Liver (tissue), 3 donors: Measurements from ENCODE around the gene COPE.

Experiments used
- ATF3 ChIP-seq: IDR thresholded peaks from 2 replicates; pipeline ENCODE4 v1.6.1; 2016; ENCODE audit warnings: antibody characterized with exemption
- CTCF ChIP-seq: fragments of 150-350 bp; IDR thresholded peaks from 2 replicates; pipeline ENCODE4 v1.5.1; 2017; ENCODE audit warnings: improper control_type of control experiment, low read depth, low read length; ENCODE audit not compliant: missing input control
- GABPA ChIP-seq, 2 donors: IDR thresholded peaks in 1 of 2; conservative IDR thresholded peaks in 1 of 2; 2 replicates each; pipeline ENCODE4 v1.6.1; 2016; ENCODE audit warnings: antibody characterized with exemption in 2 of 2, mild to moderate bottlenecking in 1 of 2, moderate library complexity in 1 of 2
- JUND ChIP-seq, 2 donors: IDR thresholded peaks; 2 replicates each; pipeline ENCODE4 v1.6.1; 2016; ENCODE audit warnings: antibody characterized with exemption in 2 of 2
- MAX ChIP-seq: IDR thresholded peaks from 2 replicates; pipeline ENCODE4 v1.6.1; 2016; ENCODE audit warnings: antibody characterized with exemption
- REST ChIP-seq: IDR thresholded peaks from 2 replicates; pipeline ENCODE4 v1.6.1; 2016; ENCODE audit warnings: antibody characterized with exemption, mild to moderate bottlenecking
- RXRA ChIP-seq, 2 donors: IDR thresholded peaks; 2 replicates each; pipeline ENCODE4 v1.6.1; 2017 to 2018; ENCODE audit warnings: antibody characterized with exemption in 2 of 2, mild to moderate bottlenecking in 1 of 2
- TAF1 ChIP-seq: conservative IDR thresholded peaks from 2 replicates; pipeline ENCODE4 v1.6.1; 2016; ENCODE audit warnings: antibody characterized with exemption, mild to moderate bottlenecking
- YY1 ChIP-seq: IDR thresholded peaks from 2 replicates; pipeline ENCODE4 v1.6.1; 2016; ENCODE audit warnings: antibody characterized with exemption, mild to moderate bottlenecking
- ZBTB33 ChIP-seq: IDR thresholded peaks from 2 replicates; pipeline ENCODE4 v1.6.1; 2016; ENCODE audit warnings: antibody characterized with exemption
- donor health status: healthy.
- donor health status: healthy.

GRCh38 chr19:18869781-18870530 is 49.2 kb downstream of the COPE start:
- TF ChIP-seq CTCF, result no peak
- no peak for TF ChIP-seq JUND (IDR thresholded peaks at IDR 0.05)
- no peak for TF ChIP-seq TAF1
- no peak for TF ChIP-seq ATF3
- TF ChIP-seq REST, result no peak
- no peak for TF ChIP-seq GABPA (IDR thresholded peaks at IDR 0.05 in 1 of 2, conservative IDR thresholded peaks at IDR 0.05 in 1 of 2)
- no peak for TF ChIP-seq MAX
- no peak for TF ChIP-seq RXRA (IDR thresholded peaks at IDR 0.05)
- TF ChIP-seq ZBTB33, result no peak
- no peak for TF ChIP-seq YY1
